Common myeloid progenitor, CD34-positive (primary cell): ENCODE measurements around the gene CENPS. TPM values are rescaled to one million over a fixed set of nuclear protein-coding genes. Genes with fewer than 3 reads are reported as not detected.

ENCODE experiments used
- CTCF ChIA-PET: fragments of 350-600 bp; sonication (Branson Sonifier 250); formaldehyde crosslinking; loops from one replicate; lab custom pipeline; 2021; ENCODE audit warnings: antibody characterized with exemption; lab: Charles Lee
- POLR2A ChIA-PET: fragments of 350-600 bp; sonication (Branson Sonifier 250); formaldehyde crosslinking; loops from one replicate; lab custom pipeline; 2021; ENCODE audit warnings: antibody characterized with exemption; lab: Charles Lee
- DNase-seq, 3 donors: peaks; one replicate each; pipeline versions ENCODE4 v3.0.0 to v3.0.0-alpha.2; 2013
- H3K27ac ChIP-seq, 2 experiments: 1 replicate in 1 of 2; 2 replicates in 1 of 2; pipeline ENCODE4 v1.7.0; 2013; ENCODE audit warnings: inconsistent platforms in 2 of 2, low read length in 2 of 2, mild to moderate bottlenecking in 2 of 2, low read depth in 1 of 2, moderate library complexity in 1 of 2; ENCODE audit not compliant: severe bottlenecking in 2 of 2, insufficient read depth in 1 of 2, poor library complexity in 1 of 2
- H3K27me3 ChIP-seq, 5 experiments: replicated peaks in 2 of 5; 1 replicate in 3 of 5; 2 replicates in 2 of 5; pipeline versions ENCODE4 v1.6.1 to v1.7.0; 2013; ENCODE audit warnings: low read length in 4 of 5, mild to moderate bottlenecking in 2 of 5, moderate library complexity in 2 of 5, inconsistent platforms in 1 of 5; ENCODE audit not compliant: insufficient read depth in 5 of 5, control insufficient read depth in 4 of 5
- H3K36me3 ChIP-seq, 4 experiments: 1 replicate in 2 of 4; 2 replicates in 2 of 4; pipeline versions ENCODE4 v1.6.1 to v1.7.0; 2013; ENCODE audit warnings: low read length in 3 of 4, control low read depth in 1 of 4, mild to moderate bottlenecking in 1 of 4; ENCODE audit not compliant: control insufficient read depth in 4 of 4, insufficient read depth in 4 of 4
- H3K4me1 ChIP-seq, 4 experiments: 1 replicate in 3 of 4; 2 replicates in 1 of 4; pipeline versions ENCODE4 v1.6.1 to v1.7.1; 2013; ENCODE audit warnings: low read length in 3 of 4, mild to moderate bottlenecking in 3 of 4, control low read depth in 1 of 4, inconsistent platforms in 1 of 4, moderate library complexity in 1 of 4; ENCODE audit not compliant: control insufficient read depth in 4 of 4, insufficient read depth in 4 of 4; ENCODE audit errors: control extremely low read depth in 1 of 4
- H3K4me3 ChIP-seq, 7 experiments: 1 replicate in 4 of 7; 2 replicates in 3 of 7; pipeline versions ENCODE4 v1.5.1 to v1.7.0; 2013; ENCODE audit warnings: mild to moderate bottlenecking in 7 of 7, low read length in 6 of 7, moderate library complexity in 6 of 7, inconsistent platforms in 2 of 7, low read depth in 2 of 7, control low read depth in 1 of 7; ENCODE audit not compliant: insufficient read depth in 4 of 7, control insufficient read depth in 1 of 7; ENCODE audit errors: extremely low read depth in 1 of 7
- H3K9me3 ChIP-seq, 5 experiments: 1 replicate in 4 of 5; 2 replicates in 1 of 5; pipeline versions ENCODE4 v1.6.1 to v1.7.1; 2013; ENCODE audit warnings: low read length in 4 of 5, mild to moderate bottlenecking in 2 of 5, inconsistent platforms in 1 of 5, low read depth in 1 of 5, moderate library complexity in 1 of 5; ENCODE audit not compliant: control insufficient read depth in 4 of 5, insufficient read depth in 2 of 5; ENCODE audit errors: control extremely low read depth in 1 of 5
- WGBS: methylation state at CpG from one replicate; pipeline ENCODE4 v1.1.5; 2013; ENCODE audit not compliant: insufficient coverage; 5-methylcytosine and 5-hydroxymethylcytosine counted together
- polyA plus RNA-seq: library from polyadenylated mRNA; unstranded; fragments of 120-200 nt; gene quantifications from one replicate; pipeline ENCODE4 v1.2.1, GENCODE V29; 2013

Gene CENPS
- 16.1 TPM for polyA plus RNA-seq

DNA sequence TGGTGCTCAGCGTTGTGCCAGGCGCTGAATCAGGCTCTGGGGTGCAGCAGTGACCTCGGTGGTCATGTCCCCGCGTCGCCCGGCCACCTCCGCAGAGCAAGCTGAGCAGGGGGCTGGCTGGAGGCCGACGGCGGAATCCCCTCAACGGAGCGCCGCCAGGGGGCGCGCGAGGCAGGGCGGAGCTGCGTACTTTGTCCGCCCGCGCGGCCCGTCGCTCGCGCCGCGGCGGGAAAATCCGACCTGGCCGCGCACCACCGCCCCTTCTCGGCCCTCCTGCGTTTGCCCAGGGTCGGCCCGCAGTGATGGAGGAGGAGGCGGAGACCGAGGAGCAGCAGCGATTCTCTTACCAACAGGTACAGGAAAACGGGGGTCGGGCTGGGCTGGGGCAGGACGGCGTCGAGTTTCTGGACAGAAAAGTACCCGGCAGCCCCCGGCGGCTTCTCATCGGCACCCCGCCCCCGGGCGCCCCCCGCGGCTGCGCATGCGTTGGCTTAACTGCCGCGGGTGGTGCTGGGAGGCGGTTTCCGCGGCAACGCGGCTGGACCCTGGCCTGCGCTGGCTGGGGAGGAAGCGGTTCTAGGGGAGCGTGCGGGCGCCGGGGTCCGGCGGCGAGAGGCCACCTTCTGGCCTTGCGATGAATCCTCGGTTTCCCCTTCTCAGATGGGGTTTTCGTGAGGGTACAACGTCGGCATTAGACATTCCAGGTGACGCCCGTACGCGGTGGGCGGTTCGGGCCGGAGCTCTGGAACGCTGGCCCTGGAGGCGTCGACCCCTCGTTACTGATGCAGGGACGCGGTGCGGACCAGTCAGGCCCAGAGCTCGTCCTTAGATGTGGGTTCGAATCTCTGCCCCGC is at the start of gene CENPS:
Gene CENPS, plus strand, starts transcription at position 218 of the 854 bp plus-strand sequence. Its CDS starts 85 bp downstream, at position 303.
- WGBS: 0% methylated on average over 72 of the region's 95 CpGs
- ChIA-PET POLR2A (interaction anchor here (0.6 to 1.2 kb wide), 2 partner anchors 32 to 67 kb away, joined by 3 read pairs; partner anchors contain the start of gene PGD), CTCF (interaction anchor here (0.8 to 10.2 kb wide), 18 partner anchors 9 to 631 kb away, joined by 3 to 118 read pairs (median 4); partner anchors contain the start of gene DFFA)
- Histone ChIP-seq H3K27me3 (no peaks in the 10 kb centered on the region), H3K4me1 (peaks cover 3 to 24% (median 16%) of the 10 kb centered on the region in 4 experiments), H3K4me3 (peak within 1 kb of the TSS; percentile 64 to 99 (median 89)), H3K27ac (peak within 1 kb of the TSS; percentile 74 to 92), H3K36me3 (peaks cover 0 to 4% (median under 1%) of the 10 kb centered on the region in 4 experiments), H3K9me3 (no peaks in the 10 kb centered on the region)
- DNase-seq: peak; percentile 83 to 92 (median 90)

DNA sequence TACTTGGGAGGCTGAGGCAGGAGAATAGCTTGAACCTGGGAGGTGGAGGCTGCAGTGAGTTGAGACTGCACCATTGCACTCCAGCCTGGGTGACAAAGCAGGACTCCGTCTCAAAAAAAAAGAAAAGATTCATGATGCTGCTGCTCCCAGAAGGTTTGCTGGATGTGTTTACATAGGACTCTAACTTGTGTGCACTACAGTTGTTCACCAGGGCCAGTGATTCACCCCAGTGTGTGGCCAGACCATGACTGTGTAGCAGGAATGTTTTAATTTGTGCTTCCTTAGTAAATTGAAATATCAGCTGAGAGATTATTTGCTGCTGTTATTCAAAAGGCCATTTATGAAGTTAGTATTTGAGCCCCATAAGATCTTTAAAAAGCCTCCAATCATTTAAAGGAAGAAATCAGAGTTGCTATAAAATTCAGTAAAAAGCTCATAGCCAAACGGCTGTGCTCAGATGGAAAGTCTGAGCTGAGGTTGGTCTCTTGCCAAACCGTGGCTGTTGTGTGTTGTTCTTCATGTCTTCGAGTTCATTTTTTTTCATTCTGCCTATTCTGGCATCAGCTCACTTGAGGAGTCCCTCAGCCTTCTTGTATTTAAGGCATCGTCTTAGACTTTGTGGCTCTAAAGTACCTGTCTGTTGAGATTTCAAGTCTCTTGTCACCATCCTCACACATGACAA is 49.5 kb upstream of the CENPS start:
- ChIA-PET CTCF (interaction anchor here (1.1 to 3.4 kb wide), 12 partner anchors 8 to 507 kb away, joined by 3 to 19 read pairs (median 5); partner anchors contain the start of genes CENPS and PGD), POLR2A (interaction anchor here (0.6 kb wide), 1 partner anchor 56 kb away, joined by 5 read pairs; no protein-coding TSS in a partner anchor)
- Histone ChIP-seq H3K27ac (no peak overlapping the region), H3K27me3 (no peaks in the 10 kb centered on the region), H3K9me3 (no peaks in the 10 kb centered on the region), H3K36me3 (peaks cover 2 to 22% (median 15%) of the 10 kb centered on the region in 4 experiments), H3K4me3 (no peak overlapping the region), H3K4me1 (peaks cover 0 to 9% (median 0%) of the 10 kb centered on the region in 4 experiments)
- WGBS: 96% methylated on average over 3 of the region's 5 CpGs
- no peak for DNase-seq

DNA sequence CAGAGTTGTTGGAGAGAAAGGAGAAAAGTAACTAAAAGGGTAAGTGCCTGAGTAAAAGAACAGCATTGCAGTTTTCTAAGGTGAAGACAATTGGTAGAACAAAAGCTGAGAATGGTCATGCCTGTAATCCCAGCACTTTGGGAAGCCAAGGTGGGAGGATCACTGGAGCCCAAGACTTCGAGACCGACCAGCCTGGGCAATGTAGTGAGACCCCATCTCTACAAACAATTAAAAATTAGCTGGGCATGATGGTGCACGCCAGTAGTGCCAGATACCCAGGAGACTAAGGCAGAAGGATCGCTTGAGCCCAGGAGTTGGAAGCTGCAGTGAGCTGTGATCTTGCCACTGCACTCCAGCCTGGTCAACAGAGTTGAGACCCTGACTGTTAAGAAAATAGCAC is 46.6 kb upstream of the CENPS start:
- POLR2A ChIA-PET: no interaction called here
- Histone ChIP-seq H3K27ac (no peak overlapping the region), H3K27me3 (no peaks in the 10 kb centered on the region), H3K9me3 (no peaks in the 10 kb centered on the region), H3K4me3 (no peak overlapping the region), H3K36me3 (peaks cover 2 to 5% (median 4%) of the 10 kb centered on the region in 4 experiments), H3K4me1 (peaks cover 5 to 24% (median 12%) of the 10 kb centered on the region in 4 experiments)
- 100% methylated on average over 4 of the region's 4 CpGs for WGBS
- CTCF ChIA-PET: interaction anchor here (1.0 to 5.4 kb wide), 2 partner anchors 16 to 32 kb away, joined by 4 to 56 read pairs; partner anchors contain the start of gene PGD
- no peak for DNase-seq

DNA sequence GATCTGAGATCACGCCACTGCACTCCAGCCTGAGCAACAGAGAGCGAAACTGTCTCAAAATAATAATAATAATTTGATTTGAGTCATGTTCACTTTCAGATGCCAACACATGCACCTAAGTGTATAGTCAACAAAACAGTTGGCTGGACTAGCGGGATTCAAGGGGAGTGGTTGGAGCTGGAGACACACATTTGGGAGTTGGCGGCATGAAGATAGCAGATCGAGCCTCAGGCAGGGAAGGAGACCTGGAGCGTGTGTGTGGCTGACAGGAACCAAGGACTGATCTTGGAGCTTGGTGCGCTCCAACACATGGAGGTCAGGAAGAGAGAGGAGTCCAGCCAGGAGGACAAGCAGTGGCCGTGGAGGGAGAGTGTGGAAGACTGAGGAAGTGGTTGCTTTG is 46.0 kb upstream of the CENPS start:
- CTCF ChIA-PET: interaction anchor here (1.0 to 5.4 kb wide), 2 partner anchors 16 to 31 kb away, joined by 4 to 56 read pairs; partner anchors contain the start of gene PGD
- no peak for DNase-seq

DNA sequence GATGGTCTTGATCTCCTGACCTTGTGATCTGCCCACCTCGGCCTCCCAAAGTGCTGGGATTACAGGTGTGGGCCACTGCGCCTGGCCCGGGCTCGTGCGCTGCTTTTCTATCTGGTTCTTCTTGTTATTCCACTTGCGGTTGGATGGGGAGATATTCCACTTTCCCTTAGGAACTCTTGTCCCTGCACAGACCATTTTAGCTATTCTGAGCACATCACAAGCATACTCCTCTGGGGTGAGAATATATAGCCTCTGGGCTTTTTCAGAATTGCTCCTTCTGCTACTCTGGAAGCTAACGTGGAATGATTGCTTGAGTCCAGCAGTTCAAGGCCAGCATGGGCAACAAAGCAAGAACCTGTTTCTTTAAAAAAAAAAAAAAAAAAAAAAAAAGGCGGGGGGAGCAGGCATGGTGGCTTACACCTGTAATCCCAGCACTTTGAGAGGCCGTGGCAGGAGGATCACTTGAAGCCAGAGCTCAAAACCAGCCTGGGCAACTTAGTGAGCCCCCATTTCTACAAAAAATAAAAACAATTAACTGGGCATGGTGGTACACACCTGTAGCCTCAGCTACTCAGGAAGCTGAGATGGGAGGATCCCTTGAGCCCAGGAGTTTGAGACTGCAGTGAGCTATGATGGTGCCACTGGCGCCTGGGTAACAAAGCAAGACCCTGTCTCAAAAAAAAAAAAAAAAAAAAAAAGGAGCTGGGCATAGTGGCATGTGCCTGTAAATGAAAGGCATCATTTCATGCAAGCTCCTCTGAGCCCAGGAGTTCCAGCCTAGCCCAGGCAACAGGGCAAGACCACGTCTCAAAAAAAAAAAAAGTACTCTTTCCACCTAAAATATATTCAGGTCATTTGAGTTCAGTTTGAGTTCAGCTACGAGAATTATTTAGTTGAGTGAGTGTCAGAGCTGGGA is 43.2 kb upstream of the CENPS start:
- CTCF ChIA-PET: interaction anchor here (0.7 to 5.4 kb wide), 9 partner anchors 9 to 108 kb away, joined by 3 to 56 read pairs (median 5); partner anchors contain the start of genes CENPS and PGD
- H3K27ac ChIP-seq: peak overlapping the region in 1 of 2 experiments; percentile 35
- POLR2A ChIA-PET: interaction anchor here (0.6 to 2.3 kb wide), 3 partner anchors 10 to 842 kb away, joined by 5 to 22 read pairs (median 7); partner anchors contain the start of gene PGD
- peaks cover 5 to 37% (median 16%) of the 10 kb centered on the region in 4 experiments for H3K4me1 ChIP-seq
- H3K27me3 ChIP-seq: no peaks in the 10 kb centered on the region
- no peaks in the 10 kb centered on the region for H3K36me3 ChIP-seq
- H3K9me3 ChIP-seq: no peaks in the 10 kb centered on the region
- no peak for DNase-seq
- 100% methylated on average over 8 of the region's 12 CpGs for WGBS
- H3K4me3 ChIP-seq: peak overlapping the region in 1 of 7 experiments; percentile 42

More for the DNA sequence above, 46.0 kb upstream of the CENPS start:
- no peak overlapping the region for H3K4me3 ChIP-seq
- H3K27ac ChIP-seq: no peak overlapping the region
- H3K36me3 ChIP-seq: peaks cover under 1 to 2% (median 1%) of the 10 kb centered on the region in 4 experiments
- peaks cover 5 to 30% (median 16%) of the 10 kb centered on the region in 4 experiments for H3K4me1 ChIP-seq
- POLR2A ChIA-PET: no interaction called here
- no peaks in the 10 kb centered on the region for H3K27me3 ChIP-seq
- no peaks in the 10 kb centered on the region for H3K9me3 ChIP-seq
- WGBS: 96% methylated on average over 7 of the region's 8 CpGs
